Adrenal gland (tissue), 5 donors: ENCODE measurements around the gene C18orf63.

ENCODE experiments used
- POLR2A ChIP-seq, 2 donors: fragments of 450-650 bp; IDR thresholded peaks; one replicate each; pipeline ENCODE4 v1.6.1; 2017; ENCODE audit warnings: antibody characterized with exemption in 2 of 2, mild to moderate bottlenecking in 2 of 2, moderate library complexity in 1 of 2
- TF ChIP-seq, protein P1 (sequence below), 6 experiments: fragments of 450-650 bp in 4 of 6; fragments of 200-600 bp in 2 of 6; sonication (generic) in 1 of 6; IDR thresholded peaks; 1 replicate in 5 of 6; 2 replicates in 1 of 6; pipeline versions ENCODE4 v1.5.1 to v1.8.0; 2016 to 2021; ENCODE audit warnings: antibody characterized with exemption in 6 of 6, mild to moderate bottlenecking in 2 of 6, moderate library complexity in 1 of 6
- donor health status: DM: no; HTN: no; CAD: no.

DNA sequence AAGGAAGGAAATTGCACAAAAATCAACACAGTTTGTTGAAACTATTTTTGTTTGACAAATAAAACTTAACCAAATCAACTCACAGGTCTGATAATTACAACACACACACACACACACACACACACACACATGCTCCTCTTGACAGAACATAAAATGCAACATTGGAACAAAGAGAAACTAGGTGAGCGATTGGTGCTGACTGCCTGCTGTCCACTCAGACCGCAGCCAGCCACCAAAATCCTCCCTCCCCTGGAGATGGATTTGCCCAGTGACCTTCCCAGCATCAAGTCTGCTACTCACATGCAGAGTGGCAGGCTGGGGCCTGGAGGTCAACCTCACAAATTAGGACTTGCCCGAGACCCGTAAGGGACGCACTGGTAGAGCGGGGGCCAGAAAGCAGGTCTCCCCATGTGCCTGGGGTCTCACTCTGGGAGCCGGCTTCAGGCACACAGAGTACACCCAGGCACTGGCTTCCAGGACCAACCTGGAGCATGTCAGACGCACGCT lies 80.1 kb downstream of the C18orf63 start:
- no peak for TF ChIP-seq POLR2A (IDR thresholded peaks at IDR 0.05)
- TF ChIP-seq, protein P1, sequence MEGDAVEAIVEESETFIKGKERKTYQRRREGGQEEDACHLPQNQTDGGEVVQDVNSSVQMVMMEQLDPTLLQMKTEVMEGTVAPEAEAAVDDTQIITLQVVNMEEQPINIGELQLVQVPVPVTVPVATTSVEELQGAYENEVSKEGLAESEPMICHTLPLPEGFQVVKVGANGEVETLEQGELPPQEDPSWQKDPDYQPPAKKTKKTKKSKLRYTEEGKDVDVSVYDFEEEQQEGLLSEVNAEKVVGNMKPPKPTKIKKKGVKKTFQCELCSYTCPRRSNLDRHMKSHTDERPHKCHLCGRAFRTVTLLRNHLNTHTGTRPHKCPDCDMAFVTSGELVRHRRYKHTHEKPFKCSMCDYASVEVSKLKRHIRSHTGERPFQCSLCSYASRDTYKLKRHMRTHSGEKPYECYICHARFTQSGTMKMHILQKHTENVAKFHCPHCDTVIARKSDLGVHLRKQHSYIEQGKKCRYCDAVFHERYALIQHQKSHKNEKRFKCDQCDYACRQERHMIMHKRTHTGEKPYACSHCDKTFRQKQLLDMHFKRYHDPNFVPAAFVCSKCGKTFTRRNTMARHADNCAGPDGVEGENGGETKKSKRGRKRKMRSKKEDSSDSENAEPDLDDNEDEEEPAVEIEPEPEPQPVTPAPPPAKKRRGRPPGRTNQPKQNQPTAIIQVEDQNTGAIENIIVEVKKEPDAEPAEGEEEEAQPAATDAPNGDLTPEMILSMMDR (IDR thresholded peaks at IDR 0.05), result no peak
